H9 (cell line): ENCODE results near the gene NPC1. TPM values are rescaled to one million over a fixed set of nuclear protein-coding genes. Genes with fewer than 3 reads are reported as not detected.

Experiments
- DNase-seq: peaks from one replicate; pipeline ENCODE4 v3.0.0-alpha.2; 2017
- H2AFZ ChIP-seq: one replicate; pipeline ENCODE4 v1.6.1; 2013; ENCODE audit warnings: mild to moderate bottlenecking, low read length, control low read depth, moderate library complexity
- H2AK5ac ChIP-seq: 2 replicates; pipeline ENCODE4 v1.6.1; 2013; ENCODE audit warnings: low read length, control low read depth, mixed read lengths; ENCODE audit not compliant: insufficient read length
- H2BK120ac ChIP-seq: one replicate; pipeline ENCODE4 v1.6.1; 2013; ENCODE audit warnings: low read depth, mild to moderate bottlenecking, low read length, control low read depth, inconsistent platforms; ENCODE audit not compliant: poor library complexity, severe bottlenecking
- H2BK12ac ChIP-seq: 2 replicates; pipeline ENCODE4 v1.6.1; 2013; ENCODE audit warnings: low read length, control low read depth, mixed read lengths, low read depth; ENCODE audit not compliant: insufficient read length
- H2BK15ac ChIP-seq: 2 replicates; pipeline ENCODE4 v1.6.1; 2013; ENCODE audit warnings: low read depth, low read length, control low read depth
- H2BK20ac ChIP-seq: one replicate; pipeline ENCODE4 v1.6.1; 2013; ENCODE audit warnings: low read depth, mild to moderate bottlenecking, low read length, control low read depth, inconsistent platforms; ENCODE audit not compliant: poor library complexity, severe bottlenecking
- H2BK5ac ChIP-seq: 2 replicates; pipeline ENCODE4 v1.6.1; 2013; ENCODE audit warnings: low read length, control low read depth, mixed read lengths; ENCODE audit not compliant: insufficient read length
- H3K14ac ChIP-seq: 2 replicates; pipeline ENCODE4 v1.6.1; 2013; ENCODE audit warnings: low read length, control low read depth; ENCODE audit not compliant: insufficient read depth
- H3K18ac ChIP-seq: 2 replicates; pipeline ENCODE4 v1.6.1; 2013; ENCODE audit warnings: low read depth, mild to moderate bottlenecking, mixed read lengths, low read length, control low read depth; ENCODE audit not compliant: insufficient read length
- H3K23ac ChIP-seq: 2 replicates; pipeline ENCODE4 v1.6.1; 2013; ENCODE audit warnings: low read length, control low read depth, mixed read lengths, low read depth; ENCODE audit not compliant: insufficient read length
- H3K23me2 ChIP-seq: 2 replicates; pipeline ENCODE4 v1.6.1; 2013; ENCODE audit warnings: low read depth, mild to moderate bottlenecking, mixed read lengths, low read length, control low read depth; ENCODE audit not compliant: insufficient read length, poor library complexity, severe bottlenecking
- H3K27ac ChIP-seq: 2 replicates; pipeline ENCODE4 v1.5.1; 2013; ENCODE audit warnings: low read length, control low read depth, mixed read lengths, low read depth; ENCODE audit not compliant: insufficient read length
- H3K27me3 ChIP-seq: 2 replicates; pipeline ENCODE4 v1.6.1; 2013; ENCODE audit warnings: low read length, control low read depth, inconsistent platforms; ENCODE audit not compliant: insufficient read depth
- H3K4ac ChIP-seq: 2 replicates; pipeline ENCODE4 v1.6.1; 2013; ENCODE audit warnings: low read depth, mild to moderate bottlenecking, control low read depth, inconsistent platforms, low read length, moderate library complexity
- H3K4me1 ChIP-seq: 2 replicates; pipeline ENCODE4 v1.6.1; 2013; ENCODE audit warnings: low read length, control low read depth, inconsistent platforms; ENCODE audit not compliant: insufficient read depth
- H3K4me2 ChIP-seq: 2 replicates; pipeline ENCODE4 v1.6.1; 2013; ENCODE audit warnings: low read length, control low read depth, mixed read lengths; ENCODE audit not compliant: insufficient read length, insufficient read depth
- H3K56ac ChIP-seq: 2 replicates; pipeline ENCODE4 v1.6.1; 2013; ENCODE audit warnings: low read depth, mild to moderate bottlenecking, mixed read lengths, low read length, control low read depth; ENCODE audit not compliant: insufficient read length
- H3K79me1 ChIP-seq: 2 replicates; pipeline ENCODE4 v1.6.1; 2013; ENCODE audit warnings: low read depth, mild to moderate bottlenecking, moderate library complexity, low read length, control low read depth, inconsistent platforms; ENCODE audit not compliant: insufficient read depth, poor library complexity, severe bottlenecking
- H3K79me2 ChIP-seq: 2 replicates; pipeline ENCODE4 v1.6.1; 2013; ENCODE audit warnings: low read length, control low read depth, inconsistent platforms; ENCODE audit not compliant: insufficient read depth
- H3K9ac ChIP-seq: 2 replicates; pipeline ENCODE4 v1.6.1; 2013; ENCODE audit warnings: low read length, control low read depth, mixed read lengths; ENCODE audit not compliant: insufficient read length; ENCODE audit errors: extremely low read depth
- H3K9me3 ChIP-seq: one replicate; pipeline ENCODE4 v1.6.1; 2013; ENCODE audit warnings: low read depth, low read length, inconsistent platforms; ENCODE audit not compliant: control insufficient read depth
- H3T11ph ChIP-seq: one replicate; pipeline ENCODE4 v1.6.1; 2013; ENCODE audit warnings: mild to moderate bottlenecking, low read length, control low read depth, inconsistent platforms
- H4K20me1 ChIP-seq: one replicate; pipeline ENCODE4 v1.6.1; 2013; ENCODE audit not compliant: control insufficient read depth, insufficient read length, insufficient read depth
- H4K5ac ChIP-seq: 2 replicates; pipeline ENCODE4 v1.6.1; 2013; ENCODE audit warnings: low read depth, mild to moderate bottlenecking, mixed read lengths, low read length, control low read depth; ENCODE audit not compliant: insufficient read length
- H4K8ac ChIP-seq: replicated peaks from 2 replicates; pipeline ENCODE4 v1.6.1; 2013; ENCODE audit warnings: low read length, control low read depth, mixed read lengths, low read depth; ENCODE audit not compliant: insufficient read length
- H4K91ac ChIP-seq: 2 replicates; pipeline ENCODE4 v1.6.1; 2013; ENCODE audit warnings: low read depth, mild to moderate bottlenecking, moderate library complexity, mixed read lengths, low read length, control low read depth; ENCODE audit not compliant: insufficient read length
- H3K27ac Mint-ChIP-seq, 3 experiments: 2 replicates in 2 of 3; 3 replicates in 1 of 3; pipeline ENCODE4 v1.8.0; 2020 to 2021; ENCODE audit warnings: mixed read lengths in 3 of 3, mild to moderate bottlenecking in 1 of 3, moderate library complexity in 1 of 3
- H3K27me3 Mint-ChIP-seq: 2 replicates; pipeline ENCODE4 v1.8.0; 2021; ENCODE audit warnings: low read depth, mild to moderate bottlenecking, moderate library complexity, mixed read lengths
- H3K36me3 Mint-ChIP-seq, 3 experiments: 2 replicates in 2 of 3; 3 replicates in 1 of 3; pipeline ENCODE4 v1.8.0; 2020 to 2021; ENCODE audit warnings: low read depth in 3 of 3, mixed read lengths in 3 of 3; ENCODE audit not compliant: insufficient read depth in 1 of 3
- H3K4me1 Mint-ChIP-seq, 2 experiments: 2 replicates each; pipeline ENCODE4 v1.8.0; 2020; ENCODE audit warnings: mixed read lengths in 2 of 2
- H3K4me3 Mint-ChIP-seq, 2 experiments: 2 replicates in 1 of 2; 3 replicates in 1 of 2; pipeline ENCODE4 v1.8.0; 2020 to 2021; ENCODE audit warnings: mild to moderate bottlenecking in 2 of 2, mixed read lengths in 2 of 2, moderate library complexity in 1 of 2
- H3K9me3 Mint-ChIP-seq, 2 experiments: 2 replicates in 1 of 2; 3 replicates in 1 of 2; pipeline ENCODE4 v1.8.0; 2020; ENCODE audit warnings: mild to moderate bottlenecking in 2 of 2, mixed read lengths in 2 of 2, moderate library complexity in 1 of 2
- WGBS: extraction: QIAGEN DNeasy Blood & Tissue Kit; methylation state at CpG from one replicate; pipeline ENCODE4 v1.1.7; 2013; ENCODE audit warnings: missing lambda C conversion rate, low lambda C conversion rate, mixed read lengths; ENCODE audit not compliant: insufficient read length; ENCODE audit errors: extremely low coverage; 5-methylcytosine and 5-hydroxymethylcytosine counted together
- total RNA-seq: library from RNA; stranded (reverse); gene quantifications from 2 replicates; pipeline ENCODE4 v1.2.1, GENCODE V29; 2021
- TF ChIP-seq, protein P1 (sequence below): fragments of 200-600 bp; sonication (generic); conservative IDR thresholded peaks from 3 replicates; pipeline ENCODE4 v1.8.0; 2021; ENCODE audit warnings: antibody characterized with exemption, mild to moderate bottlenecking

The NPC1 gene
- total RNA-seq, 1 experiment from 2014 or later = 24.2 TPM

DNA sequence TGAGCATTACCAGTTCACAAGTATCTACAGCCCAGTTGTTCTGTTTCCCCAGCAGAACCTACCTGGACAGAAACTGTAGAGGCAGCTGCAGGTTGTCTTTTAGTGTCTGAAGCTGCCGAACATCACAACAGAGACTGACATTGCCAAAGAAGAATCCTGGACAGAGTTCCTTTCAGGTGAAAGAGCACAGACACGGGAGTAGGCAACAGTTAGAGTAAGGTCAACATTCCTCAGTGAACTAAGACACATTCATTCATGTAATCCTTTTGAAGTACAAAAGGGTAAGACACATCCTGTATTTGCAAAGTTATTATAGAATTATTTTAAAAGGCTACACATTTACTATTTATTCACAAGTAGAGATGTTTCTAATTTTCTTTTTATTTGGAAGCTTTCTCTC, 14.3 kb downstream of the NPC1 start:
- Histone ChIP-seq H3K4ac (no peak overlapping the region), H2BK120ac (no peak overlapping the region), H2AFZ (no peak overlapping the region), H3K23me2 (no peaks in the 10 kb centered on the region), H3K14ac (no peak overlapping the region), H3K23ac (no peak overlapping the region), H3K4me1 (peaks cover 2% of the 10 kb centered on the region; the same call in 1 of the 2 replicates), H3K56ac (no peak overlapping the region), H2BK20ac (no peak overlapping the region), H3K9me3 (no peaks in the 10 kb centered on the region), H2BK12ac (no peak overlapping the region), H2AK5ac (no peak overlapping the region), H3K79me1 (no peaks in the 10 kb centered on the region), H3K9ac (no peak overlapping the region), H3K4me2 (no peak overlapping the region), H4K91ac (no peak overlapping the region), H4K5ac (no peak overlapping the region), H4K20me1 (no peaks in the 10 kb centered on the region), H3K79me2 (no peaks in the 10 kb centered on the region), H3K27me3 (no peaks in the 10 kb centered on the region), H3K27ac (no peak overlapping the region), H2BK5ac (no peak overlapping the region), H4K8ac (no peak overlapping the region), H3K18ac (no peak overlapping the region), H3T11ph (no peak overlapping the region), H2BK15ac (no peak overlapping the region)
- Mint-ChIP-seq H3K9me3 (no peaks in the 10 kb centered on the region), H3K4me3 (no peak overlapping the region), H3K4me1 (peaks cover 10 to 16% of the 10 kb centered on the region in 2 experiments; a peak in 3 of 4 replicates), H3K27ac (no peak overlapping the region), H3K27me3 (no peaks in the 10 kb centered on the region), H3K36me3 (peaks cover 17 to 42% (median 42%) of the 10 kb centered on the region in 3 experiments)
- DNase-seq = no peak
- TF ChIP-seq, protein P1, sequence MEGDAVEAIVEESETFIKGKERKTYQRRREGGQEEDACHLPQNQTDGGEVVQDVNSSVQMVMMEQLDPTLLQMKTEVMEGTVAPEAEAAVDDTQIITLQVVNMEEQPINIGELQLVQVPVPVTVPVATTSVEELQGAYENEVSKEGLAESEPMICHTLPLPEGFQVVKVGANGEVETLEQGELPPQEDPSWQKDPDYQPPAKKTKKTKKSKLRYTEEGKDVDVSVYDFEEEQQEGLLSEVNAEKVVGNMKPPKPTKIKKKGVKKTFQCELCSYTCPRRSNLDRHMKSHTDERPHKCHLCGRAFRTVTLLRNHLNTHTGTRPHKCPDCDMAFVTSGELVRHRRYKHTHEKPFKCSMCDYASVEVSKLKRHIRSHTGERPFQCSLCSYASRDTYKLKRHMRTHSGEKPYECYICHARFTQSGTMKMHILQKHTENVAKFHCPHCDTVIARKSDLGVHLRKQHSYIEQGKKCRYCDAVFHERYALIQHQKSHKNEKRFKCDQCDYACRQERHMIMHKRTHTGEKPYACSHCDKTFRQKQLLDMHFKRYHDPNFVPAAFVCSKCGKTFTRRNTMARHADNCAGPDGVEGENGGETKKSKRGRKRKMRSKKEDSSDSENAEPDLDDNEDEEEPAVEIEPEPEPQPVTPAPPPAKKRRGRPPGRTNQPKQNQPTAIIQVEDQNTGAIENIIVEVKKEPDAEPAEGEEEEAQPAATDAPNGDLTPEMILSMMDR = no peak
- WGBS = no CpG with 5 or more reads among the region's 2 CpGs
